MCF 10A (cell line): ENCODE results near the gene TAS1R3. TPM values are rescaled to one million over a fixed set of nuclear protein-coding genes. Genes with fewer than 3 reads are reported as not detected.

Experiments used
- BruUV-seq: library from RNA; stranded (reverse); fragments of 400-500 nt; replicated peaks from 2 replicates; lab custom pipeline; 2021; lab: Mats Ljungman, UMichigan
- CTCF ChIA-PET: fragments of 300-600 bp; sonication (Branson Sonifier 250); formaldehyde crosslinking; extraction: SDS; loops from one replicate; lab custom pipeline; 2021; ENCODE audit warnings: antibody characterized with exemption, inconsistent platforms; lab: Yijun Ruan, JAX
- POLR2A ChIA-PET: fragments of 300-600, 350-650 bp; sonication (Branson Sonifier 250); formaldehyde crosslinking; extraction: SDS; loops from one replicate; lab custom pipeline; 2020; ENCODE audit warnings: antibody characterized with exemption, inconsistent platforms; lab: Yijun Ruan, JAX
- DNase-seq: peaks from one replicate; pipeline ENCODE4 v3.0.0-alpha.2; 2018; ENCODE audit not compliant: unreplicated experiment
- H3K27ac Mint-ChIP-seq: one replicate; pipeline ENCODE4 v1.8.0; 2022; ENCODE audit warnings: mild to moderate bottlenecking, low read depth, mixed read lengths; ENCODE audit not compliant: unreplicated experiment
- H3K27me3 Mint-ChIP-seq: one replicate; pipeline ENCODE4 v1.8.0; 2022; ENCODE audit warnings: mixed read lengths; ENCODE audit not compliant: insufficient read depth, unreplicated experiment
- H3K36me3 Mint-ChIP-seq: one replicate; pipeline ENCODE4 v1.8.0; 2022; ENCODE audit warnings: mild to moderate bottlenecking, moderate library complexity, mixed read lengths; ENCODE audit not compliant: insufficient read depth, unreplicated experiment
- H3K4me1 Mint-ChIP-seq: one replicate; pipeline ENCODE4 v1.8.0; 2022; ENCODE audit warnings: mixed read lengths; ENCODE audit not compliant: insufficient read depth, unreplicated experiment
- H3K4me3 Mint-ChIP-seq: one replicate; pipeline ENCODE4 v1.8.0; 2022; ENCODE audit warnings: mild to moderate bottlenecking, moderate library complexity, mixed read lengths; ENCODE audit not compliant: unreplicated experiment
- H3K9me3 Mint-ChIP-seq: one replicate; pipeline ENCODE4 v1.8.0; 2022; ENCODE audit warnings: mixed read lengths; ENCODE audit not compliant: unreplicated experiment
- intact Hi-C: fragments of 100-400 bp; cut with micrococcal nuclease; formaldehyde crosslinking; loops from 2 replicates; pipeline ENCODE4 v1.14.1; 2022
- total RNA-seq: library from RNA; stranded (reverse); gene quantifications from 2 replicates; pipeline ENCODE4 v1.2.3, GENCODE V29; 2022
- TF ChIP-seq, protein P1 (sequence below): fragments of 200-600 bp; IDR thresholded peaks from one replicate; pipeline ENCODE4 v1.8.0; 2022; ENCODE audit warnings: antibody characterized with exemption, mild to moderate bottlenecking; ENCODE audit not compliant: unreplicated experiment

TAS1R3 gene
- total RNA-seq, 1 experiment from 2014 or later = not detected

DNA sequence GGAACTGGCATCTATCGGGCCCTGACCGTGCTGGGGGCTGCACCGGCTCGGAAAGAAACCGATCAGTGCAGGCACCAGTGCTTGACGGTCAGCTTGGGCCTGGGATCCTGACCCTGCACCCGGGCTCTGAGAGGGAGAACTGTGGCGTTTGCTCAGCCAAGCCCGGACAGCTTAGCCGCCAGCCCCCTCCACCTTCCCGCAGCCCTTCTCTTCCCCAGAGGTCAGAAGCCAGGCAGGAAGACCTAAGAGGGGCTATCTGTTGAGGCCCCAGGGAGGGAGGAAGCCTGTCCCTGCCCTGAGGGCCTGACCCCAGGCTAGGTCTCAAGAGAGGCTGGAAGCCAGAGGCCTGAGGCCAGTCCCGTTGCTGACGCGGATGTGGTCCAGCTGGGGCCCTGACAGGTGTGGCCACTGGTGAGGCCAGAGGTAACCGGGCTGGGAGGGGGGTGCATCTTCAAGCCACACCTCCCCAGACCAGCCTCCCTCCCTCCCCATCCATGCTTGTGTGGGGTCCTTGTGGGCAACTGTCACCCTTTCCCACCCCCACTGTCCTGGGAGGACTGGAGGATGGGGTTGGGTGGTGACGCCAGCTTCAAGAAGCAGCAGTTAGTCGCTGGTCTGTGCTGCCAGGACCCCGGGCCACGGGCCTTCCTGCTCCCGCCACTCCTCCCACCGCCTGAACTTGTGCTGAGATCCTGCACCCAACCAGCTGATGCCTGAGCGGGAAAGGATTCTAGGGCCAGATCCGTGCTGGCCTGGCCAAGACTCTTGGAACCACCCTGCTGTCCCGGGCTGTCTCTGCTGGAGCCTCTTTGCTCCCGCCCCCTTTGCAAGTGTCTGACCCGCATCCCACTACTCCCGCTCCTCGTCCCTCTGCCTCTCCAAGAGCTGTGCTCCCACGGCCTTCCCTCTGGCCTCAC, 20.7 kb downstream of the TAS1R3 start:
- ChIA-PET POLR2A (interaction anchor here (0.7 to 2.0 kb wide), 4 partner anchors 18 to 47 kb away, joined by 4 to 7 read pairs (median 5); partner anchors contain the start of genes AURKAIP1 and CCNL2), CTCF (interaction anchor here (0.6 kb wide), 1 partner anchor 34 kb away, joined by 3 read pairs; no protein-coding TSS in a partner anchor)
- H3K4me3 Mint-ChIP-seq = peak overlapping the region; percentile 60
- no peak for DNase-seq
- H3K36me3 Mint-ChIP-seq = peaks cover 5% of the 10 kb centered on the region
- H3K9me3 Mint-ChIP-seq = no peaks in the 10 kb centered on the region
- no peaks in the 10 kb centered on the region for H3K27me3 Mint-ChIP-seq
- H3K27ac Mint-ChIP-seq = peak overlapping the region; percentile 86
- BruUV-seq = no TSS peak
- TF ChIP-seq, protein P1, sequence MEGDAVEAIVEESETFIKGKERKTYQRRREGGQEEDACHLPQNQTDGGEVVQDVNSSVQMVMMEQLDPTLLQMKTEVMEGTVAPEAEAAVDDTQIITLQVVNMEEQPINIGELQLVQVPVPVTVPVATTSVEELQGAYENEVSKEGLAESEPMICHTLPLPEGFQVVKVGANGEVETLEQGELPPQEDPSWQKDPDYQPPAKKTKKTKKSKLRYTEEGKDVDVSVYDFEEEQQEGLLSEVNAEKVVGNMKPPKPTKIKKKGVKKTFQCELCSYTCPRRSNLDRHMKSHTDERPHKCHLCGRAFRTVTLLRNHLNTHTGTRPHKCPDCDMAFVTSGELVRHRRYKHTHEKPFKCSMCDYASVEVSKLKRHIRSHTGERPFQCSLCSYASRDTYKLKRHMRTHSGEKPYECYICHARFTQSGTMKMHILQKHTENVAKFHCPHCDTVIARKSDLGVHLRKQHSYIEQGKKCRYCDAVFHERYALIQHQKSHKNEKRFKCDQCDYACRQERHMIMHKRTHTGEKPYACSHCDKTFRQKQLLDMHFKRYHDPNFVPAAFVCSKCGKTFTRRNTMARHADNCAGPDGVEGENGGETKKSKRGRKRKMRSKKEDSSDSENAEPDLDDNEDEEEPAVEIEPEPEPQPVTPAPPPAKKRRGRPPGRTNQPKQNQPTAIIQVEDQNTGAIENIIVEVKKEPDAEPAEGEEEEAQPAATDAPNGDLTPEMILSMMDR = no peak
- peaks cover 10% of the 10 kb centered on the region for H3K4me1 Mint-ChIP-seq
- intact Hi-C loops = no loop called here

DNA sequence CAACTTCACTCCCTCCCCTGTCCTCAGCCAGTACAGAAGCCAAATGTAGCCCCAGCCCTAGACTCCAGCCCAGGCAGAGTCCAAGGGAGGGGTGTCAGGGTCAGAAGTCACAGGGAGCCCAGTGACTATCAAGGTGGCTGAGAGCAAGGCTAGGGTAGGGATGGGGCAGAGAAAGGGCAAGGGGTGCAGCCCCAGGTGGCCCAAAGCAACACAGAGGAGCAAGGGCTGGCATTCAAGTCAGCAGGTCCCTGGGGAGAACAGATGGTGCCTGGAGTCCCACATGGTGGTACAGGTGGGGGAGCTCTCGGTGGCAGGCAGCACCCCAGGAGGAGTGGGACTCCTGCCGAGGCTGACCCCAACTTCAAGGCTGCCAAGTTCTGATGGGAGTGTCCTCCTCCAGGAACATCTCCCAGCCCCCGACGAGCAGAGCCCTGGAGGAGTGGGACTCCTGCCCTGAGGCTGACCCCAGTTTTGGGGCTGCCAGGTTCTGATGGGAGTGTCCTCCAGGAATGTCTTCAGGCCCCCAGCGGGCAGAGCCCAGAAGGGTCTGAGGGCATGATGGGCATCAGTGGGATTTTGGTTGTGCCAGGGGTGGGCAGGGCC, 21.8 kb downstream of the TAS1R3 start:
- no TSS peak for BruUV-seq
- intact Hi-C loops = no loop called here
- Mint-ChIP-seq H3K27ac (peak overlapping the region; percentile 86), H3K27me3 (no peaks in the 10 kb centered on the region), H3K9me3 (no peaks in the 10 kb centered on the region), H3K4me1 (no peaks in the 10 kb centered on the region), H3K4me3 (no peak overlapping the region), H3K36me3 (peaks cover 5% of the 10 kb centered on the region)
- TF ChIP-seq, protein P1 = no peak
- no peak for DNase-seq
- POLR2A ChIA-PET = interaction anchor here (1.1 to 2.0 kb wide), 3 partner anchors 17 to 22 kb away, joined by 4 to 7 read pairs (median 6); partner anchors contain the start of gene AURKAIP1
- CTCF ChIA-PET = interaction anchor here (1.5 kb wide), 1 partner anchor 19 kb away, joined by 9 read pairs; no protein-coding TSS in a partner anchor

- CTCF ChIA-PET = interaction anchor here (1.5 kb wide), 1 partner anchor 18 kb away, joined by 9 read pairs; no protein-coding TSS in a partner anchor
Observed at GRCh38 chr1:1353389-1354151, 22.5 kb downstream of the TAS1R3 start.

More at GRCh38 chr1:1353389-1354151, 22.5 kb downstream of the TAS1R3 start:
- peaks cover 5% of the 10 kb centered on the region for H3K36me3 Mint-ChIP-seq
- H3K4me3 Mint-ChIP-seq = no peak overlapping the region
- no peak overlapping the region for H3K27ac Mint-ChIP-seq
- TF ChIP-seq, protein P1 = no peak
- H3K4me1 Mint-ChIP-seq = no peaks in the 10 kb centered on the region
- POLR2A ChIA-PET = interaction anchor here (1.3 to 2.0 kb wide), 2 partner anchors 18 to 21 kb away, joined by 4 to 7 read pairs; partner anchors contain the start of gene AURKAIP1
- no peaks in the 10 kb centered on the region for H3K27me3 Mint-ChIP-seq
- intact Hi-C loops = no loop called here
- no TSS peak for BruUV-seq
- H3K9me3 Mint-ChIP-seq = no peaks in the 10 kb centered on the region
- DNase-seq = no peak
